HEK293 (cell line): ENCODE results near the gene CD151.

ENCODE experiments used
- BCL11A ChIP-seq: fragments of 450-650 bp; formaldehyde crosslinking; IDR thresholded peaks from 2 replicates; pipeline ENCODE4 v1.5.1; 2016; ENCODE audit warnings: low read depth, missing biosample characterization, missing genetic modification characterization
- KLF7 ChIP-seq: fragments of 450-650 bp; formaldehyde crosslinking; IDR thresholded peaks from 2 replicates; pipeline ENCODE4 v1.5.1; 2016; ENCODE audit warnings: missing biosample characterization, missing genetic modification characterization, borderline replicate concordance
- ZNF366 ChIP-seq: fragments of 450-650 bp; formaldehyde crosslinking; conservative IDR thresholded peaks from 2 replicates; pipeline ENCODE4 v1.5.1; 2016; ENCODE audit warnings: missing biosample characterization, missing genetic modification characterization
- ZNF571 ChIP-seq: fragments of 450-650 bp; formaldehyde crosslinking; IDR thresholded peaks from 2 replicates; pipeline ENCODE4 v1.5.0; 2017; ENCODE audit warnings: missing biosample characterization, missing genetic modification characterization
- ZNF600 ChIP-seq: fragments of 450-650 bp; formaldehyde crosslinking; IDR thresholded peaks from 2 replicates; pipeline ENCODE4 v1.5.1; 2016; ENCODE audit warnings: missing biosample characterization, missing genetic modification characterization
- TF ChIP-seq, protein P1 (sequence below): fragments of 450-650 bp; formaldehyde crosslinking; IDR thresholded peaks from 2 replicates; pipeline ENCODE4 v1.5.1; 2016; ENCODE audit warnings: missing biosample characterization, missing genetic modification characterization

DNA sequence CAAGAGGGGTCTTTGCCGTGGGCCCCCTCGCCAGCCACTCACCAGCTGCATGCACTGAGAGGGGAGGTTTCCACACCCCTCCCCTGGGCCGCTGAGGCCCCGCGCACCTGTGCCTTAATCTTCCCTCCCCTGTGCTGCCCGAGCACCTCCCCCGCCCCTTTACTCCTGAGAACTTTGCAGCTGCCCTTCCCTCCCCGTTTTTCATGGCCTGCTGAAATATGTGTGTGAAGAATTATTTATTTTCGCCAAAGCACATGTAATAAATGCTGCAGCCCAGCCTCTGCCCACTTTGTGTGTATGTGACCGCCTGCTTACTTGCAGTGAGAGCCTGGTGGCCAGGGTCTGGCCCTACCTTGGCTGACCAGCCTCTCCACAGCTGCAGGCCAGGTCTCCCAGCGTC is 7.8 kb upstream of the CD151 start:
- TF ChIP-seq ZNF366 (tag by site-specific recombination) (no peak), ZNF571 (tag by site-specific recombination) (no peak), KLF7 (tag by site-specific recombination) (no peak), ZNF600 (tag by site-specific recombination) (no peak), BCL11A (tag by site-specific recombination) (no peak)
- TF ChIP-seq, protein P1, sequence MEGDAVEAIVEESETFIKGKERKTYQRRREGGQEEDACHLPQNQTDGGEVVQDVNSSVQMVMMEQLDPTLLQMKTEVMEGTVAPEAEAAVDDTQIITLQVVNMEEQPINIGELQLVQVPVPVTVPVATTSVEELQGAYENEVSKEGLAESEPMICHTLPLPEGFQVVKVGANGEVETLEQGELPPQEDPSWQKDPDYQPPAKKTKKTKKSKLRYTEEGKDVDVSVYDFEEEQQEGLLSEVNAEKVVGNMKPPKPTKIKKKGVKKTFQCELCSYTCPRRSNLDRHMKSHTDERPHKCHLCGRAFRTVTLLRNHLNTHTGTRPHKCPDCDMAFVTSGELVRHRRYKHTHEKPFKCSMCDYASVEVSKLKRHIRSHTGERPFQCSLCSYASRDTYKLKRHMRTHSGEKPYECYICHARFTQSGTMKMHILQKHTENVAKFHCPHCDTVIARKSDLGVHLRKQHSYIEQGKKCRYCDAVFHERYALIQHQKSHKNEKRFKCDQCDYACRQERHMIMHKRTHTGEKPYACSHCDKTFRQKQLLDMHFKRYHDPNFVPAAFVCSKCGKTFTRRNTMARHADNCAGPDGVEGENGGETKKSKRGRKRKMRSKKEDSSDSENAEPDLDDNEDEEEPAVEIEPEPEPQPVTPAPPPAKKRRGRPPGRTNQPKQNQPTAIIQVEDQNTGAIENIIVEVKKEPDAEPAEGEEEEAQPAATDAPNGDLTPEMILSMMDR (tag by site-specific recombination) = no peak
